MCF 10A (cell line): ENCODE results near the gene WIPF2. TPM values are rescaled to one million over a fixed set of nuclear protein-coding genes. Genes with fewer than 3 reads are reported as not detected.

Experiments
- BruUV-seq: library from RNA; stranded (reverse); fragments of 400-500 nt; replicated peaks from 2 replicates; lab custom pipeline; 2021; lab: Mats Ljungman, UMichigan
- CTCF ChIA-PET: fragments of 300-600 bp; sonication (Branson Sonifier 250); formaldehyde crosslinking; extraction: SDS; loops from one replicate; lab custom pipeline; 2021; ENCODE audit warnings: antibody characterized with exemption, inconsistent platforms; lab: Yijun Ruan, JAX
- POLR2A ChIA-PET: fragments of 300-600, 350-650 bp; sonication (Branson Sonifier 250); formaldehyde crosslinking; extraction: SDS; loops from one replicate; lab custom pipeline; 2020; ENCODE audit warnings: antibody characterized with exemption, inconsistent platforms; lab: Yijun Ruan, JAX
- DNase-seq: peaks from one replicate; pipeline ENCODE4 v3.0.0-alpha.2; 2018; ENCODE audit not compliant: unreplicated experiment
- H3K27ac Mint-ChIP-seq: one replicate; pipeline ENCODE4 v1.8.0; 2022; ENCODE audit warnings: mild to moderate bottlenecking, low read depth, mixed read lengths; ENCODE audit not compliant: unreplicated experiment
- H3K27me3 Mint-ChIP-seq: one replicate; pipeline ENCODE4 v1.8.0; 2022; ENCODE audit warnings: mixed read lengths; ENCODE audit not compliant: insufficient read depth, unreplicated experiment
- H3K36me3 Mint-ChIP-seq: one replicate; pipeline ENCODE4 v1.8.0; 2022; ENCODE audit warnings: mild to moderate bottlenecking, moderate library complexity, mixed read lengths; ENCODE audit not compliant: insufficient read depth, unreplicated experiment
- H3K4me1 Mint-ChIP-seq: one replicate; pipeline ENCODE4 v1.8.0; 2022; ENCODE audit warnings: mixed read lengths; ENCODE audit not compliant: insufficient read depth, unreplicated experiment
- H3K4me3 Mint-ChIP-seq: one replicate; pipeline ENCODE4 v1.8.0; 2022; ENCODE audit warnings: mild to moderate bottlenecking, moderate library complexity, mixed read lengths; ENCODE audit not compliant: unreplicated experiment
- H3K9me3 Mint-ChIP-seq: one replicate; pipeline ENCODE4 v1.8.0; 2022; ENCODE audit warnings: mixed read lengths; ENCODE audit not compliant: unreplicated experiment
- CTCF ChIP-seq: fragments of 200-600 bp; IDR thresholded peaks from one replicate; pipeline ENCODE4 v1.8.0; 2022; ENCODE audit warnings: antibody characterized with exemption, mild to moderate bottlenecking; ENCODE audit not compliant: unreplicated experiment
- intact Hi-C: fragments of 100-400 bp; cut with micrococcal nuclease; formaldehyde crosslinking; loops from 2 replicates; pipeline ENCODE4 v1.14.1; 2022
- total RNA-seq: library from RNA; stranded (reverse); gene quantifications from 2 replicates; pipeline ENCODE4 v1.2.3, GENCODE V29; 2022

WIPF2 gene
- total RNA-seq, 1 experiment from 2014 or later, result 32.8 TPM

GRCh38 chr17:40320756-40321523 lies 101.8 kb downstream of the WIPF2 start:
- no peak for DNase-seq
- no peak overlapping the region for H3K27ac Mint-ChIP-seq
- peaks cover 8% of the 10 kb centered on the region for H3K36me3 Mint-ChIP-seq
- intact Hi-C loops, result no loop called here
- no peaks in the 10 kb centered on the region for H3K27me3 Mint-ChIP-seq
- ChIA-PET CTCF (interaction anchor here (1.1 kb wide), 1 partner anchor 18 kb away, joined by 3 read pairs; no protein-coding TSS in a partner anchor), POLR2A (no interaction called here)
- H3K9me3 Mint-ChIP-seq, result no peaks in the 10 kb centered on the region
- no TSS peak for BruUV-seq
- peaks cover 73% of the 10 kb centered on the region for H3K4me1 Mint-ChIP-seq
- no peak overlapping the region for H3K4me3 Mint-ChIP-seq
- TF ChIP-seq CTCF, result no peak

DNA sequence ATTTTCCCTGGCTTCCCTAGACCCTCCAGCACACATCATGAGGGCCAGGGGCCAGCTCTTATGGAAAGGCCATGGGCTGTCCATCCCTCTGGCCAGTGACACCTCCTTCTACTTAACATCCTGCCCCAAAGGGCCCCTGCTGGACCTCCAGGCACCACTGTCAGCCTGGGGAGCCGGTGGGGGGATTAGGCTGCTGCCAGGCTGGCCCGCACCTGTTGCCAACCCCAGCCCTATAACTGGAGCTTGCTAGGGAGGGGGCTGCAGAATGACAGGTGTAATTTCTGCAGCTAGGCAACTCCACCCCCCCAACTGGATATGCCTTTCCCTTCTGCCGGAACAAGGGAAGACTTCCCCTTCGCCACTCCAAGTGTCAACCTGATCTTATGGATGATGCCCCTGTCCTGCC lies 102.4 kb downstream of the WIPF2 start:
- POLR2A ChIA-PET, result interaction anchor here (0.9 kb wide), 1 partner anchor 11 kb away, joined by 3 read pairs; no protein-coding TSS in a partner anchor
- H3K9me3 Mint-ChIP-seq, result no peaks in the 10 kb centered on the region
- no peaks in the 10 kb centered on the region for H3K27me3 Mint-ChIP-seq
- peak overlapping the region; percentile 52 for H3K4me3 Mint-ChIP-seq
- BruUV-seq, result no TSS peak
- H3K36me3 Mint-ChIP-seq, result peaks cover 8% of the 10 kb centered on the region
- H3K4me1 Mint-ChIP-seq, result peaks cover 73% of the 10 kb centered on the region
- DNase-seq, result no peak
- no peak for TF ChIP-seq CTCF
- CTCF ChIA-PET, result no interaction called here
- intact Hi-C loops, result no loop called here
- H3K27ac Mint-ChIP-seq, result peak overlapping the region; percentile 87

DNA sequence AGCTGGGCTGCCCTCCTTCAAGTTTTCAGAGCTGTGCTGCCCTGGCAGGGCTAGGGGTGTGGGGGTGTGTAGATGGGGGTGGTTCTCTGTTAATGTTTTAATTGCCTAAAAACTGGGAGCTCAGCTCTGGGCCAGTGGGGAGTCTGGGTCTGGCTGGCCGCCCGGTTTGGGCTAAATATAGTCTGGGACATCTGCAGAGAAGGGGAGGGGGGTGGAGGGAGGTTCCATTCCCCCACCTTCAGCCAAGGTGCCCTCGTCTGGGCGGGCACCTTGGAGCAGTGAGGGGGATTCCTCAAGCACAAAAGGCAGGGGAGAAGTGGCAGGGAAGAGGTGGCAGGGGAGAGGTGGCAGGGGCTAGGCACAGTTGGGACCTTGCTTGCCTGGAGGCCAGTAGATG lies 102.9 kb downstream of the WIPF2 start:
- peak overlapping the region; percentile 52 for H3K4me3 Mint-ChIP-seq
- TF ChIP-seq CTCF, result no peak
- H3K4me1 Mint-ChIP-seq, result peaks cover 72% of the 10 kb centered on the region
- ChIA-PET POLR2A (interaction anchor here (0.9 to 1.2 kb wide), 2 partner anchors 8 to 11 kb away, joined by 3 to 5 read pairs; no protein-coding TSS in a partner anchor), CTCF (no interaction called here)
- BruUV-seq, result no TSS peak
- no peaks in the 10 kb centered on the region for H3K9me3 Mint-ChIP-seq
- peaks cover 8% of the 10 kb centered on the region for H3K36me3 Mint-ChIP-seq
- no peak for DNase-seq
- peak overlapping the region; percentile 87 for H3K27ac Mint-ChIP-seq
- no peaks in the 10 kb centered on the region for H3K27me3 Mint-ChIP-seq
- intact Hi-C loops, result no loop called here
